ENCODE measurements around the gene FBXW11.

The FBXW11 gene

GRCh38 chr5:171989276-171989675, 17.2 kb downstream of the FBXW11 start:
- no peak for TF ChIP-seq SPI1 (IDR thresholded peaks at IDR 0.05; ENCODE audit: borderline replicate concordance, low read depth)
- no peak for TF ChIP-seq GABPA (IDR thresholded peaks at IDR 0.05; ENCODE audit: low read depth)
- no peak for TF ChIP-seq REST (IDR thresholded peaks at IDR 0.05; ENCODE audit: insufficient replicate concordance, low read depth)
- no peak for TF ChIP-seq POLR2AphosphoS5 (IDR thresholded peaks at IDR 0.05; ENCODE audit: low read depth)
- no peak for TF ChIP-seq CTCF (IDR thresholded peaks at IDR 0.05; ENCODE audit: insufficient read depth, low read length)
- DNase-seq (ENCODE audit: low read depth in 1 of 2, low spot score in 1 of 2), result no peak
- Histone ChIP-seq H3K27me3 (ENCODE audit: insufficient read depth, poor library complexity, severe bottlenecking) (no peaks in the 10 kb centered on the region), H3K4me3 (replicated peaks; ENCODE audit: insufficient read depth, low read length) (no peak overlapping the region), H3K27ac (replicated peaks) (no peak overlapping the region)

DNA sequence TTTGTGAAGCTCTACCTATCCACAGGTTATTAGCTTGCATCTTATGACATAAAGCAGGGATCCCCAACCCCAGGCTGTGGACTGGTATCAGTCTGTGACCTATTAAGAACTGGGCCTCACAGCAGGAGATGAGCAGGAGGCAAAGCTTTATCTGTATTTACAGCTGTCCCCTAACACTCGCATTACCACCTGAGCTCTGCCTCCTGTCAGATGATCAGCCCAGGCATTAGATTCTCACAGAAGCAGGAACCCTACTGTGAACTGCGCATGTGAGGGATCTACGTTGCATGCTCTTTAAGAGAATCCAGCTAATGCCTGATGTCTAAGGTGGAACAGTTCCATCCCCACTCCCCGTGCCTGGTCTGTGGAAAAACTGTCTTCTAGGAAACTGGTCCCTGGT, 19.7 kb downstream of the FBXW11 start:
- Histone ChIP-seq H3K27ac (replicated peaks) (no peak overlapping the region), H3K4me3 (replicated peaks; ENCODE audit: insufficient read depth, low read length) (no peak overlapping the region), H3K27me3 (ENCODE audit: insufficient read depth, poor library complexity, severe bottlenecking) (no peaks in the 10 kb centered on the region)
- TF ChIP-seq GABPA (IDR thresholded peaks at IDR 0.05; ENCODE audit: low read depth), result no peak
- no peak for TF ChIP-seq POLR2AphosphoS5 (IDR thresholded peaks at IDR 0.05; ENCODE audit: low read depth)
- TF ChIP-seq CTCF (IDR thresholded peaks at IDR 0.05; ENCODE audit: insufficient read depth, low read length), result no peak
- TF ChIP-seq SPI1 (IDR thresholded peaks at IDR 0.05; ENCODE audit: borderline replicate concordance, low read depth), result no peak
- no peak for TF ChIP-seq REST (IDR thresholded peaks at IDR 0.05; ENCODE audit: insufficient replicate concordance, low read depth)
- DNase-seq (ENCODE audit: low read depth in 1 of 2, low spot score in 1 of 2), result no peak

- Histone ChIP-seq H3K27me3 (ENCODE audit: insufficient read depth, poor library complexity, severe bottlenecking) (no peaks in the 10 kb centered on the region), H3K27ac (replicated peaks) (no peak overlapping the region), H3K4me3 (replicated peaks; ENCODE audit: insufficient read depth, low read length) (no peak overlapping the region)
- no peak for TF ChIP-seq SPI1 (IDR thresholded peaks at IDR 0.05; ENCODE audit: borderline replicate concordance, low read depth)
- TF ChIP-seq POLR2AphosphoS5 (IDR thresholded peaks at IDR 0.05; ENCODE audit: low read depth), result no peak
- no peak for TF ChIP-seq CTCF (IDR thresholded peaks at IDR 0.05; ENCODE audit: insufficient read depth, low read length)
- no peak for TF ChIP-seq GABPA (IDR thresholded peaks at IDR 0.05; ENCODE audit: low read depth)
- TF ChIP-seq REST (IDR thresholded peaks at IDR 0.05; ENCODE audit: insufficient replicate concordance, low read depth), result no peak
- no peak for DNase-seq (ENCODE audit: low read depth in 1 of 2, low spot score in 1 of 2)
These were observed 21.6 kb downstream of the FBXW11 start for GRCh38 chr5:171984748-171985419.
